OCI-M2 (cell line): ENCODE measurements around the gene SH3BP2.

Source experiments
- DNase-seq: peaks from one replicate; lab custom pipeline; 2025; ENCODE audit not compliant: unreplicated experiment; lab: John Stamatoyannopoulos, UW

Gene SH3BP2

DNA sequence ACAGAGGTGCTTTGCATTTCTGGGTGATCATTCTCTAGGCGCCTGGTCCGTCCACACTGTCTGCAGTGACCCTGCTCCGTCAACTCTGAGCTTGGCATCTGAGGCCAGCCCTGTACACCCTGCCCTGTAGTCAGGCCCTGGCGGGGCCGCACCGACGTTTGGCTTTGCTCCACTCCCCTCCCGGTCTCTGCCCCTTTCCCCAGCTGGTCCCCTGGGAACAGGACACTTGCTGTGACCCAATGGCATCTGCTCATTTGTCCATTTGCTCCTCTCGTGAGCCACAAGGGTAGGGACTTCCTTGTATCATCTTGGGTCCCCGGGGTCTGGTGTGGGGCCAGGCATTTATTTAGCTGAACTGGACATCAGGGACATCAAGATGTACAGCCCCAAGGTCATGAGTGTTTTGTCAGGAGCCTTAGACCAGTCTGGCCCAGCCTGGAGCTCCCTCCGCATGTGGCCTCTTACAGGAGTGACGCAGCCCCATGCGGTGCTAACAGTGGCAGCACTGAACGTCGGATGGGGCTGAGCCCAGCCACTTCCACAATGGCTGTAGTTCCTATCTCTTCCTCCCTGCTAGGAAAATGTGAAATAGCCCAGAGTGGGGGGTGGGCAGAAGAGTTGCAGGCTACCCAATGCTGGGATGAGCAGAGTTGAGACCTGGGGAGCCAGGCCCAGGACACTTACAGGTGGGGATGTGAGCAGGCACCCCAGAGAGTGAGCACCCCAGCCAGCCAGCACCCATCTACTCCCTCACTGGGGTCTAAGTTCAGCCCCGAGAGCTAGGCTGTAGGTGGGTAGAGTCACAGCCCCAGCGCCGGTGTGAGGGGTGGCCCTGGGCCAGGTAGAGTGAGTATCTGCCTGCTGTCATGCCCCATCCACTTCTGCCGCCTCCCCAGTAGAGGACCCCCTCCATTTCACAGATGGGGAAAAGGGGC lies 2.0 kb upstream of the SH3BP2 start:
- no peak for DNase-seq

DNA sequence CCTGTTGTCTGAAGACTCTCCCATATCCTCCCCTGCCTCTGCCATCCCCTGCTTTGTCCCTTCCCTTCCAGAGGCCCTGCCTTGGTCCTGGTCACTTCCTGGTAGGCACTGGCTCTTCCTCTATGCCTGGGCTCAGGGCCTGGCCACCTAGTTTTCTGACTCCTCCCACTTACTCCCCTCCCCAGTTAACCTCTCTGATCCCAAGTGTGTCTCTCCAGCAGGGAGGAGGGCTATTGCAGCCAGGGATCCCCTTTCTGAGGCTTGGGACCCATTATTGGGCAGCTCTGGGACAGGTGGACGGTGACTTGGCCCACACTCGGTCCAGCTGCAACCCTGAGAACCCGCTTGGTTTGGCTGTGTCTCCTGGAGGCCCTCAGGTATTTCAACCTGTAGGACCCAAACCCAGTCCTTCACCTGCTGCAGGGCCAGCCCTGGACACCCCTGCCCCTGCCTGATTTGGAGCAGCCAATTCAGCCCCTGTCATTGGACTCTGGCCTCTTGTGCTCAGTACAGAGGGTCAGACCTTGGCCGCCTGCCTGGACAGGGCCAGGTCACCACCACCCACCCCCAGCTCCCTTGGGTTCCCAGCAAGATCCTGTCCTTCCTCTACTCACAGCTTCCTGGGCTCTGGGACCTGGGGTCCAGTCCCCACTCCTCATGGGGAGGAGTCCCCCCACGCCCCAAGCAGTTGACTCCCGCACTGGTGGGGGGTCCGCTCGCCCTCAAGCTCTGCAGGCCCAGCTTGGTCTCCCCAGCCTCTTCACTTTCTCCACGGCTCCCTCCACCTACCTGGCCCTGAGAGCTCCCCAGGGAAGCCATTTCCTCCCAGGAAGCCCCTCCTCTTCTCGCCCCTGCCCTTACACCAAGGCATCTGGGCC lies 1.1 kb upstream of the SH3BP2 start:
- DNase-seq = no peak

GRCh38 chr4:2792396-2792710 lies 532 bp upstream of the SH3BP2 start:
- DNase-seq = no peak

DNA sequence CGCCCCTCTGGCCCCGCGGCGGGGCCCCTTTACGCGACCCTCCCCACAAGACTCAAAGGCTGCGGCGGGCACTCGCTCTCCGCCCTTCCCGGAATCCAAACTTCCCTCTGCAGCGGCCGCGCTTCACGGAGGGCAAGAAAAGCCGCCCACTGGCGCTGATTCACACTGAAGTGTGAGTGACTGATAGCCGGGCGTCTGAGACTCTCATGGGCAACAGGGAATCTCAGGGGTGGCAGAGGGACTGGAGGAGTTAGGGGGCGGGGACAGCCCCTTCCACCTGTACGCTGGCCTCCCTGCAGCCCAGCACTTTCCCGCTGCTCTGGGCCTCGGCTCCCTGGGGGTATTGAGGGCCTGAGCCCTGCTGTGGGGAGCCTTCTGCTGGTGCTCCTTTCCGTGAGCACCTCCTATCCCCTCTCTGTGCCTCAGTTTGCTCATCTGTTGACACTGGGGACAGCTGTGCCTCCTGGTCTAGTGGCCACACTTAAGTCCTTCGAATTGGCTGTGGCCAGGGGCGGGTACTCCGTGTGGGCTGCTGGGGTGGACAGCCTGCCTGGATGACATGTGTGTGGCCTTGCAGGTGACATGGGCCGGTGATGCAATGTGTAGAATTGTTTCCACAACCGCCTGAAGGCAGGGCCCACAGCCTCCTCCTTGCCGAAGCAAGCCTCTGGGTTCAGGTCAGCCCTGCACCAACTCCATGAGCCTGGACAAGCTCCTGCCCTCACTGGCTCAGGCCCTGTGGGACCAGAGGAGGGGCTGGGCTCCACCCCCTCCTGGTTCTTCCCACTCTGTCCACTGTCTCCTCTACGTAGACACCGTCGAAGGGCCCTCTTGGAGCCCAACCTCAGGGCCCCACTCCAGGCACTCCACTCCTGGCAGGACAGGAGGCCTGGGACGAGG lies 951 bp downstream of the SH3BP2 start:
- DNase-seq = no peak

- no peak for DNase-seq
These were observed 1.8 kb downstream of the SH3BP2 start for GRCh38 chr4:2794486-2795299.

GRCh38 chr4:2795300-2795892 lies 2.5 kb downstream of the SH3BP2 start:
- no peak for DNase-seq

DNA sequence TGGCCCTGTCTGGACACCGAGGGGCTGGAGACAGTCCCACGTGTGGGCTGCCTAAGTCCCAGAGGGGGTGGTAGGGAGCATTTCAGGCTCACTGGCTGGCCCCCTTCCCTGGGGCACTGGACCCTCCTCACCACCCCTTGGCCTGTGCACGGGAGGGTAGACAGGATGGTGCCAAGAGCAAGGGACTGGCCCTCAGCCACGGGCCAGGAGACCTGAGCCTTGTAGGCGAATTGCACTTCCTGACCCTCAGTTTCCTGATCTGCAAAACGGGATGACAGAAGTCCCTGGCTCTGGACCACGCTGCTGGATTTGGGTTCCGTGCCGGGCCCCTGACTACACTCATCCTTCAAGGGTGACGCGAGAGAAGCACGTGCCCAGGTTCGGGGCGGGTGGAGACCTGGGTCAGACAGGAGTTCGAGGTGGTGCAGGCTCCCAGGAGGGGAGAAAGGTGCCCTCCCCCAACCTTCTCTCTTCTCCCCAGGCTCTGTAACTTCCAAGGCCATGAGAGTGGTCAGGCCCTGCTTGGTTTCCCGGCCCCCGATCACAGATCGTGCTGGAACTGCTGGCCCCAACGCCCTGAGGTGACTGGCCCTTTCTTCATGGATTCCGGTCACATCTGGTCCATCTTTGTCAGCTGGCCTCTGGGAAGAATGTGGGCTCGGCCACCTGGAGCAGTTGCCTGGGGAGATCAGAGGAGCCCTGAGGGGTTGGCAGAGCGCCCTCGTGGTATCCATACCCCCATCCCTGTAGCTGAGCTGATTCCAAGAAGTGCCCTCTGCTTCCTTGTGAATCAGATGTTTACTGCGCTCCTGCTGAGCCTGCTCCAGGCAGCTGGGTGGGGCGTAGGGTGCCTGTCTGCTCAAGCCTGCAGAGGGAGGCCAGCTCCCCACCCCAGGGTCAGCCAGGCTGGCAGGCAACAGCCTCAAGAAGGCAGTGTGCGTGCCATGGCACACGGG lies 3.3 kb downstream of the SH3BP2 start:
- DNase-seq = no peak

- no peak for DNase-seq
These were observed 4.1 kb downstream of the SH3BP2 start for GRCh38 chr4:2796849-2797544.

DNA sequence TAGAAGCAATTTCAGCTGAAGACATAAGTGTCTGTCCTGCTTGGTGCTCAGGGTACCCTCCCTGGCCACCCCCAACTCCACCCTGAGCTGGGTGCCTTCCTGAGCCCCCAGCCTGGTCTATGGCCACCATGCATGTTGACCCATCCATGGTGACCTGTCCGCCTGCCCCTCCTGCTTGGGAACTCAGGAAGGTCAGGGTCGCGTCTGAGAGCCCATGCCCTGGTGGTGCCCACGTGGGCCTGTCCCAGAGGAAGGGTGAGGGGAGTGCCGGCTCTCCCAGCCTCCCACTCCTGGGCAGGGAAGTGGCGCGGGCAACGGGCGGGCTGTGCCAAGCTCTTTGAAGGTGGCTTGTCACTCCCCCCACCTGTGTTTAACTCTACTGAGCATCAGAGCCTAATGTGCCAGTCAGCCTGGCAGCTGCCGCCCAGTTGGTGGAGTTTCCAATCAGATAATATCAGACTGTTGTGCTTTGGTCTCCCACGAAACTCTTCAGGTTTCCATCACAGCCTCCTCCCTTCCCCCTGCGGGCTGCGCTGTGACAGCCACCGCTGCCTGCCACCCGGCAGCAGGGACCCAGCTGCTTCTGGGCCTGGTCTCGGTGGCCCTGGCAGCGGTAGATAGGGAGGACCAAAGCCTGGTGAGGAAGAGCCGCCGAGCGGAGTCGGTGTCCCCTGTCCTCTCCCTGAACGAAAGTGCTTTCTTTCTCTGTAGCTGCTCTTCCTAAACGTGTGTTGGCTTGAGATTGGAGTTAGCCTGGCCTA lies 4.8 kb downstream of the SH3BP2 start:
- no peak for DNase-seq

DNA sequence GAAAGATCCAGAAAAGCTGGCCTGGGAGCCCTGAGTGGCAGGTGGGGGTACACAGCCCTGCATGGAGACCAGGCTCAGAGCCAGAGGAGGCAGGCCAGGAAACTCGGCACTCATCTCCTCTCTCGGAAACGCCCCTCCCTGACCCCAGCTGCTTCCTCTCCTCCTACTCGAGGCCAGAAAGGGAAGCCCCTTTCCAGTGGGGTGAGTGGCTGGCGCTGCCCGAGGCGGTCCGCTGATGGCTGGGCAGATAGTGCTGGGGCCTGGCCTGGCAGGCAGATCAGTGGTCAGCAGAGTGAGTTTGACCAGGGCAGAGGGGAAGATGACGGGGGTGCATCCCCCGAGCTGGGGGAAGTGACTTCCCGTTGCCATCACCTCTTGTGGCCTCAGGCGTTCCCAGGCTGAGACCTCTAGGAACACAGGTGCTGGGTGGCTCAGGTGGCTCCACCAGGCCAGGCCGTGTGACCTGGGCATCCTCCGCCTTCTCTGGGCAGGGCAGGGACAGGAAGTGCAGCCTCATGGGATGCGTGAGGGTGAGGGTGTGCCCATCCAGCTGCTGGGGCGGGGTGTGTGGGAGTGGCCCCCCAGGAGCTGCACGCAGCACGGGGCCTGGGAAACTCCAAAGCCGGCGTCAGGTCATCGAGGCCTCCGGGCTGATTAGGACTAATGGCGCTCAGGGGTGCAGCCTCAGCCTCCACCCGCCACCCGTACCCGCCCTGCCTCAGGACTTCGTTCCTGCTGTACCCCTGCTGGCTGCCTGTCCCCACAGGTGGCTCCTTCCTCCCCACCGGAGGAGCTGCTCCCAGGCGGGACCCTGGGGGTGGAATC lies 5.7 kb downstream of the SH3BP2 start:
- DNase-seq = no peak

GRCh38 chr4:2799224-2799911 lies 6.5 kb downstream of the SH3BP2 start:
- DNase-seq = no peak

- no peak for DNase-seq
These were observed 7.2 kb downstream of the SH3BP2 start for GRCh38 chr4:2799971-2800690.

DNA sequence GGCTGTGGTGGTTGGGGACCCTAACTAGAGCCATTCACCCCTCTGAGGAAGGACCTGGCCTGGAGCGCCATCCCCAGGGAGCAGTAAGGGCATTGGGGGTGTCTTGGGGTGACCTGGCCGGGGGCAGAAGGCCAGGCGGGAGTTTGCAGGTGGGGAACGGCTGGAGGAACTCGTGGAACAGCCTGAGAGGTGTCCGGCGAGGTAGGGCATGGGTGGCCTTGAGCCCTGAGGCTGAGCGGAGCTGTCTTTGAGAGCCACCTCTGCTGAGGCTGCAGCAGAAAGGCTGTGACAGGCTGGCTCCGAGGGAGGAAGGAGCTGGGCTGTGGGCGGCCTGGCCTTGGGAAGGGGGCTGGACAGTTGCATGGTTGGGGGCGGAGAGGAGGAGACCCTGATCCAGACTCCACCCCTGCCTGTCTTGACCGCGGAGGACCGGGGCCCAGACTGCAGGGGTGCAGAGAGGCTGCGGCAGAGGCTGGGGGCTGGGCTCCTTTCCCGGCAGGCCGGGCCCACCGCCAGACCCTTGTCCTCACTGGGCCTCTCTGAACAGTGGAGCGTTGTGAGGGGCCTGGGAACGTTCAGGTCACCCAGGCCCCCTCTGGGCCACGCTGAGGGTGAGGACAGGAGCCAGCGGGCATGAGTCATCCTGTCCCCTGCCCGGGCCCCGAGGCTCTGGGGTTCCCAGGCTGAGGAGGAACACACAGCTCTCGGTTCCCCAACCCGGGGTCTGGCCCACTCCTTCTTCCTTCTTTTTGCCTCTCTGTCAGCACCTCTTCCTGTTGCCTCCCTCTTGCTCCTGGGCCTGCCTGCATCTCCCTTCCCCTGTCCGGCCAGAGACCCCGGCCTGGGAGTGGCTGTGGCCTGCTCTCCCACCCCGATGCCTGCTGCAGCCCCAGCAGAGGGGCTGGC lies 8.1 kb downstream of the SH3BP2 start:
- DNase-seq = peak; percentile 40
